Activated CD4-positive, CD25-positive, alpha-beta regulatory T cell treated with anti-CD3 and anti-CD28 coated beads, Interleukin-2, amount 50 U/mL, for 24 hours (primary cell): Measurements from ENCODE around the gene FRMD7.
"Not testable (repeated sequence)": the region's sequence is repeated elsewhere in the genome, so short reads cannot be mapped to it uniquely, and the experiment has no call there.

Experiments
- ATAC-seq, 2 donors: fragments of 150-1000 bp; cut with Tn5 transposase; one replicate each; pipeline ENCODE4 v1.10.0; 2021; ENCODE audit warnings: mild to moderate bottlenecking in 1 of 2, moderate library complexity in 1 of 2

The FRMD7 gene, protein sequence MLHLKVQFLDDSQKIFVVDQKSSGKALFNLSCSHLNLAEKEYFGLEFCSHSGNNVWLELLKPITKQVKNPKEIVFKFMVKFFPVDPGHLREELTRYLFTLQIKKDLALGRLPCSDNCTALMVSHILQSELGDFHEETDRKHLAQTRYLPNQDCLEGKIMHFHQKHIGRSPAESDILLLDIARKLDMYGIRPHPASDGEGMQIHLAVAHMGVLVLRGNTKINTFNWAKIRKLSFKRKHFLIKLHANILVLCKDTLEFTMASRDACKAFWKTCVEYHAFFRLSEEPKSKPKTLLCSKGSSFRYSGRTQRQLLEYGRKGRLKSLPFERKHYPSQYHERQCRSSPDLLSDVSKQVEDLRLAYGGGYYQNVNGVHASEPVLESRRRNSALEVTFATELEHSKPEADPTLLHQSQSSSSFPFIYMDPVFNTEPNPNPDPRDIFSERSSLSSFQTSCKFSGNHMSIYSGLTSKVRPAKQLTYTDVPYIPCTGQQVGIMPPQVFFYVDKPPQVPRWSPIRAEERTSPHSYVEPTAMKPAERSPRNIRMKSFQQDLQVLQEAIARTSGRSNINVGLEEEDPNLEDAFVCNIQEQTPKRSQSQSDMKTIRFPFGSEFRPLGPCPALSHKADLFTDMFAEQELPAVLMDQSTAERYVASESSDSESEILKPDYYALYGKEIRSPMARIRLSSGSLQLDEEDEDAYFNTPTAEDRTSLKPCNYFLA

DNA sequence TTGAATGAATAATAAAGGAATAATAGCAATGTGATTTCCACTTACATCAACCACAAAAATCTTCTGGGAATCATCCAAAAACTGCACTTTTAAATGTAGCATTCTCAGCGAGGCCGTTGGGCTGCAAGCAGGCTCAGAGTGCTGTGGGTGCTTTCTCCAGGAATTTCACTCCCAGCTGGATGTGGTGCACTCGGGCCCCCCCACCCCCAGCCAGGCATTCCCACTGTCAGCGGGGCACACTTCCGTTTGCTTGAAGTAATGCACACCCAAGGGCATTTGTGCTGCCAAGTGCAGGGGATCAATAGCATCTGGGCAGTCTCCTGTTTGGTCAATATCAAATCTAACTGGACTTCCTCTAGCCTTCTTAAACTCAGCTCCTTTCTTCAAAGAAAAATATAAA lies at the start of gene FRMD7:
TSS of gene FRMD7 (minus strand) at position 278 of the 400 bp plus-strand sequence. CDS start at position 102, 176 bp downstream.
- no peak for ATAC-seq

DNA sequence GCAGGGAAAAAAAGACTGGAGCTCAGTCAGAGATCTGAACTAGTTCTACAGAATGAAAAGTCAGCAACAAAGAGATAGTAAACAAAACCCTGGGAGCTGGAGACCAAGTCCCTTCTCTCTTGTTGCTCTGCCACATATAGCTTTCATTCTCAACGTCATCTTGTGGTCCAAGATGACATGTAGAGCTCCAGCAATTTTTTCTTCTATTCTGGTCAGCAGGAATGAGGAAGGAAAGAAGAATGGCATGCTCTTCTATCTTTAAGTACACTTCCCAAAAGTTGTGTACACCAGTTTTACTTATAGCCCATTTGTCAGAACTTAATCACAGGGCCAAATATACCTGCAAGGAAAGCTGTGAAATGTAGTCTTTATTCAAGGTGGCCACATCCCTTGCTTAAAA lies 45.8 kb upstream of the FRMD7 start:
- ATAC-seq = no peak

GRCh38 chrX:132171881-132172280 lies 44.1 kb upstream of the FRMD7 start:
- no peak for ATAC-seq

DNA sequence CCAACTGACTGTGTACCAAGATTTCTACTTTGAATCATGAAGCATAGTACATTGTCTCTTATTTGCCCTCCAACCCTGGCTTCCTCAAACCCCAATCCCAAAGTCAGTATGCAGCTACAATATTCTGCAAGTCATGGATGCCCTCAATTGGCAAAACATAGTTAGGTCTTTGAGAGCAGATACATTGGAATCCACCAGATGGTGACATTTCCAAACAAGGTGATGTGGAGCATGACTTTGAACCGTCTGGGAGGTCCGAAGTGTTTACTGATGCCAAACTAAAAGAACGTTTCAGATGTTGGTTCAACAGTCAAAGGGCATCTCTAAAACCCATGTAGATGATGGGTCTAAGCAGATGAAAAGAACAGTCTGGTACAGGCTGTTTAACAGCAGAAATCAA lies 43.7 kb upstream of the FRMD7 start:
- ATAC-seq = no peak

DNA sequence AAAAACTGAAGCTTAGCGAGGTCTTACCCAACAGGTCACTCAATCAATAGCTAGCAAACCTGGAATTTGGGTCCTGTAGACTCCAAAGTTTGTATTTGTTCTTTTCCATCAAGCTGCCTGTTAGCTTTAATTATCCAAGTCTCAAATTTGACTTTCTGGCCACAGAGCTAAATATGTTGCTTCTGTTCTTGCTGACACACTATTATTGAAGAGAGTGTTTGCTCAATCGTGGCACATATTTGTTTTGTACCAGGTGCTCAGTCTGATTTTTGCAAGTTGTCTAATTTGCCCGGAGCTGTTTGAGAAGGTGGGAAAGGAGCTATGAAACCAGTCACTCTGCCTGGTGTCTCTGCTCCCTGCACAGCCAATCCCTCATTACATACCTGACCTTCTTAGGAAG lies 41.7 kb upstream of the FRMD7 start:
- no peak for ATAC-seq

GRCh38 chrX:132165651-132166050 lies 37.8 kb upstream of the FRMD7 start:
- no peak for ATAC-seq

DNA sequence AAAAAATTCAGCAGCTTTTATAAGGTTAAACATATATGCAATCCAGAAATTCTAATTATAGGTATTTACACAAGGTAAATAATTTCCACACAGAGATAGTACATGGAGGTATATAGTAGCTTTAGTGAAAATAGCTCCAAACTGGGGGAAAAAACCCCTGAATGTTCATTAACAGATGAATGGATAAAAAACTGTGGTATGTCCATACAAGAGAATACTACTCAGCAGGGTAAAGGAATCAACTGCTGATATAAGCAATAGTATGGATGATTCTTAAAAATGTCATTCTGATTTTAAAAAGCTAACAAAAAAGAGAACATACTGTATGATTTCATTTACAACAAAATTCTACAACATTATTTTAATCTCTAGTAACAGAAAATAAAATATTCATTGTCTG lies 37.2 kb upstream of the FRMD7 start:
- no peak for ATAC-seq

GRCh38 chrX:132163094-132163493 lies 35.3 kb upstream of the FRMD7 start:
- ATAC-seq = not testable (repeated sequence)

DNA sequence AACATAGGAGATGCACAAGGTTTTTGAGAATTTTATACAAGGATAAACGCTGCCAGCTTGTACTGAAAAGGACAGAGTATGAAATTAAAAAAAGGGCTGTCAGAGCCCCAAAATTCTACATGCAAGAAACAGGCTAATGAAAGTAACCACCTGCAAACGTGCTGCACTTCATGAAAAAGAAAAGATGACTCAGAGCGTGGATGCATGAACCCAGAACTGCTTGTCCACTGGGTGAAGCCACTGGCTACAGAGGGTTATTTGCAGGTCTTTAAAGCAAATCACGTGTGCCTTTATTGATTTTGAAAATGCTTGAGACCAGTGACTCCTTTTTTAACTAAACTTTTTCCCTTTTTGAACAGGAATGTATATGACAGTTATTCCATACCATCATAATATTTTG lies 25.3 kb upstream of the FRMD7 start:
- ATAC-seq = no peak

DNA sequence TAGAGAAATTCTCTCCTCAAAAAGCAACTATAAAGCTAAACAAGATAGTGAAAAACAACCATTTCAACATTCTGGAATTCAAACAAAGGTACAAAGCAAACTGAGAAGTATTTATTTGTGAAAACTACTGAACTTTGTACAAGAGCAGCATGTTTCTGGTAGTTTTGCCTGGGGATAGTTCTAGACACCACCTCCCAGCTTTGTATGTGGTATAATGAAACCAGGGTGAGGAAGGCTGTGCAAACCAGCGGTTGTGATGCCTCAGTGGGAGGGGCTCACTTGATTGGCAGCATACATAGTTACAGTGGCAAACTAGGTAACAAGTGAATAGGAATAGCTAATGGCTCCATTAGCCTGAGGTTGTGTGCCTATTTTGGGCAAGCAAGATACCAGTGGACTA lies 18.6 kb upstream of the FRMD7 start:
- ATAC-seq = no peak

DNA sequence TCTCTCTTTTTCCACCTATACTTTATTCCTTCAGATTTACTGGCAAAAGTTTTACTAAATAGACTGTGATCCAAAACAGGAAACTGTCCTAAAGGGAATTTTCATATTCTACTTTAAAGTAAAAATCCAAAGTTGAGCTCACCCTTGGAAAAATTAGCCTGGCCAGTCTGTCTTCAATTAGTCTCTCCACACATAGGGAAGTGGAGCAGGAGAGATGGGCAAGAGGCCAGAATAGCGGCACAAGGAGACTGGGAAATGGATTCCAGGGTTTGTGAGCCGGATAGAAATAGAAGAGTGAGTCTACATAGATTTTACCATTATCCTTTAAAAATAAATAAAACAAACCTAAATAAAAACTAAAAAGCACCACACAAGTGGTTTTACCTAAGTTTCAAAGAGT lies 16.2 kb upstream of the FRMD7 start:
- no peak for ATAC-seq

DNA sequence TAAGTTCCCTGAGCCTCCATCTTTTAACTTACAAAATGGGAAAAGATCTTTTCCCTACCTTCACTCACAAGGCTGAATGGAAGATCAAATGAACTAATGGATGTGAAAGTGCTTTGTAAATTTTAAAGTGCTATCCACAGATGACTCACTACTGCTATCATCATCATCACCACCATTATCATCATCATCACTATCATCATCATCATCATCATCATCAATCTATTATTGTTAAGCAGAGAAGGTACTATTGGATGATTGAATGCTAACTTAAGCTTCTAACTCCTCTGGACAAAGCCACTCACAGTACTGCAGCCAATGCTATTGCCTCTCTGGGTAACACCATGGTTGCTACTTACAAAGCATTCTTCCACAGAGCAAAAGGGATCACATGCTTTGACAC lies 1.9 kb downstream of the FRMD7 start:
- ATAC-seq = no peak

DNA sequence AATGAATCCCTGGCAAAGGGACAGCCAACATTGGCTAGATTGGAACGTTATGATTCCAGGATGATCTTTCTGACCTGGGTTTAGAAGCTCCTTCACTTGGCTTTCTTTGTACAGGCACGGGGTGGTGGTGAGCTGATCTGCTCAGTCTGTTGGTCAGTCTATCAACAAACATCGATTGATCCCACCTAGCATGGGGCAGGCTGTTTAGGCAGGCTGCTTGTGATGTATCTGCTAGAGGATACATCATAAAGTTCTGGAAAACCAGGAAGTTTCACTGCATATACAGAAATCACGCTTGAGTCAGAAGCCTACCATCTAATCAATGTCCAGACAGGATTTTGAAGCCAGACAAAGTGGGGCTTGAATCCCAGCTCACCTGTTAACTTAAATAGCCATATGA lies 6.9 kb downstream of the FRMD7 start:
- ATAC-seq = no peak

DNA sequence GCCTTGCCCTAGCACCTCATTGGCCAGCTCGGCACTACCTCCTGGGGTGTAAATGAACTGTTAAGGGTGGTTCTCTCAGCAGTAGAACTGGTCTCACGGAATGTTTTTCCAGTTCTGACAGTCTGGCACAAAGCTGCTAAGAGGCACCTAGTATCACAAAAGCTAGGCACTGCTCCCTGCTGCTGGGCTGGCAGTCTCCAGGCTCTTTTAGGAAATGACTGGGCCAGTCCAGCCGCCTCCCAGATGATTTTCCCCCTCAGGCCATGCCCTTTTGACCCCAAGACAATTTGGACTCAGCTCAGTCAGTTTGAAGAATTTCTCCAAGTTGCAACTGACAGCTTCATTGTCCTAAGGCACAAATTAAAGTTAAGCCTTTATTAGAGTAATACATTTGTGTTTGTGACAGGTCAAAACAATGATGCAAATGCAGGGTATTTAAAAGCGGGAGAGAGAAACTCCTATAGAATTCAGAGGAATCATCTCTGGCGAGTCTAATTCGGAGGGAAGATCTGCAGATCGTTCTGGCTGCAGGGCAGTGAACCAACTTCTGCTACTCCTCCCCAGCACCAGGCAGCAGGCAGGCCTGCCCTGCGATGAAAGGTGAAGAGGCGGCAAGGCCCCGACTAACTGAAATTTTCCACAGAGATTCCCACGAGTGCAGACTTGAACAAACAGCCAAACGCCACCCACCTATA lies 7.9 kb downstream of the FRMD7 start:
- ATAC-seq = no peak

DNA sequence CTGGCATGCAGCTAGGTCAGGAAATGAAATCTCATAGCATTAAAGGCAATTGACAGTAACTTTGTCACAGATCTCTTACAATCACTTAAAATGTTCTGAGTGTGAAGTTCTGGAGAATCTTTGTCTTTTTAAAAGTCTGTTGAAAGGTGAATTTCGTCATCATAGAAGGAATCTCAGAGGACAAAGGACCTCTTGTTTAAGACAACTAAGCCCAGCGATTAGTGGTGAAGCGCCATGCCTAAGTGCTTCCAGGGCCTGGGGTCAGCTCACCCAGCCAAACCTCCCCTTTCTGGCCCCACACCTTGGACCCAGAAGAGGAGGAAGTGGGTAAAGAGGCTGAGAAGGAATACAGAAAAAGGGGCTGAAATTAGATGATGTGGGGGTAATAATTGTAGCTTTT lies 8.5 kb downstream of the FRMD7 start:
- no peak for ATAC-seq

GRCh38 chrX:132118358-132118757 lies 9.5 kb downstream of the FRMD7 start:
- ATAC-seq = no peak

- ATAC-seq = no peak
These were observed 12.0 kb downstream of the FRMD7 start for GRCh38 chrX:132115792-132116191.

GRCh38 chrX:132114607-132115006 lies 13.2 kb downstream of the FRMD7 start:
- ATAC-seq = no peak

DNA sequence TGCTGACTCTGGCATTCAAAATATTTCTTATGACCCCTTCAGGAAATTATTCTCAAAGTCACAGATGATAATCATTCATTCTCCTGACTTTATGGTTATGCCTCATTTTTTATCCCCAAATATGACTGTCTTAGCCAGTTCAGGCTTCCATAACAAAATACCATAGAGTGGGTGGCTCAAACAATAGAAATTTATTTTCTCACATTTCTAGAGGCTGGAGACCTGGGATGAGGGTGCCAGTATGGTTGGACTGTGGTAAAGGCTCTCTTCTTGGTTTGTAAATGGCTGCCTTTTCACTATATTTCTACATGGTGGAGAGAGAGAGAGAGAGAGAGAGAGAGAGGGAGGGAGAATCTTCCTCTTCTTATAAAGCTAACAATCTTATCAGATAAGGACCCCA lies 20.5 kb downstream of the FRMD7 start:
- no peak for ATAC-seq

DNA sequence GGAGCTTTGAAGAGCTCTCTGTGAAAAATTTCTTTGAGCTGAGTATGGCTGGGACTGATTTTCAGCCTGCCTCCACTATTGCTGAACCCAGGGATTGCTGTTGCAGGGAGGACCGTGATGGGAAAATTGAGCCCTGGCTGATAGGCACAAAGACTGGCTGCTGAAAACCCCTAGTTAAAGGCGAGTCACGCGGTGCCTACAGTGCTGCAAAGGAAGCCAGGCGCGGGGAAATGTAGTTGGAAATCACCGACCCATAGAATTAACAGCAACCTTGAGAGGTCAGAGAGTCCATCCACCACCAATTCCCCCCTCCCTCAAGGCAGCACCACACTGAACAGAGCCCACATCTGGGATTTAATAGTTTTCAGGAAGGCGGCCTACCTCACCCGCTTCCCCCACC lies 26.0 kb downstream of the FRMD7 start:
- no peak for ATAC-seq

GRCh38 chrX:132101206-132101605 lies 26.6 kb downstream of the FRMD7 start:
- ATAC-seq = no peak

DNA sequence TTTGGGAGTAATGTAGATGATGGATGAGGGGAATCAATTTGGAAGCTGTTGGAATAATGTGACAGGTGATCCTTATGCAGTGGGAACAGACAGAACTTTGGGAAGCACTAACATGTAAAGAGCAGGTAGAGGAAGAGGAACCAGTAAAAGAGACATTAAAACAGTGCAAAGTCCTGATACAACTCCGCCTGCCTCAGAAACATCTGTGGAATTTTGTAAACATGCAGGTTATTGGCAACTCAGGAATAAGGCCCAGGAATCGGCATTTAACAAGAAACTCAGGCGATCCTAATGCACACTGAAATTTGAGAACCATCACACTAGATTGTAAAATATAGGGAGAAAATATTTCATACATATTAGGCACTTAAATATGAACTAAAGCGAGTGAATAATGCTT lies 29.1 kb downstream of the FRMD7 start:
- ATAC-seq = not testable (repeated sequence)

DNA sequence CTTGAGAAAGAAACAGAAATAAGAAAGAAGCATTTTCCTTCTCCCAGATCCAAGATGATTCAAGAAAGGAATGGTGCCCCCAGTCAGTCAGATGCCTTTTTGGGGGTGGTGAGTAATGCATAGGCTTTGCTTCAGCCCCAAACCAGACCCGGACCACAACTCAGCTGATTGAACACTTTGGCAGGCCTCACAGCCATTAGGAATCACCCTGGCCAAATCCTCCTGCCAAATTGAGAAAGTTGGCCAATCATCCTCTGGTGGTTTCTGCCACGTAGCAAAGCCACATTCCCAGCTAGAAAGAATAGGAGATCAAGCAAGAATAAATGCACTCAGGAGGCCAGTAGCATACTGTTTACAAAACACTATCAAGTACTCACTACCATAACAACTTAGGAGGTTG lies 33.7 kb downstream of the FRMD7 start:
- no peak for ATAC-seq
